SH-SY5Y (cell line): ENCODE data around the gene SLC9A7.

ENCODE experiments used
- GATA2 ChIP-seq: IDR thresholded peaks from 2 replicates; pipeline ENCODE4 v1.6.1; 2011; ENCODE audit warnings: mild to moderate bottlenecking, low read depth, low read length
- GATA3 ChIP-seq: IDR thresholded peaks from 2 replicates; pipeline ENCODE4 v1.6.1; 2011; ENCODE audit warnings: low read depth, mild to moderate bottlenecking, low read length, moderate library complexity

DNA sequence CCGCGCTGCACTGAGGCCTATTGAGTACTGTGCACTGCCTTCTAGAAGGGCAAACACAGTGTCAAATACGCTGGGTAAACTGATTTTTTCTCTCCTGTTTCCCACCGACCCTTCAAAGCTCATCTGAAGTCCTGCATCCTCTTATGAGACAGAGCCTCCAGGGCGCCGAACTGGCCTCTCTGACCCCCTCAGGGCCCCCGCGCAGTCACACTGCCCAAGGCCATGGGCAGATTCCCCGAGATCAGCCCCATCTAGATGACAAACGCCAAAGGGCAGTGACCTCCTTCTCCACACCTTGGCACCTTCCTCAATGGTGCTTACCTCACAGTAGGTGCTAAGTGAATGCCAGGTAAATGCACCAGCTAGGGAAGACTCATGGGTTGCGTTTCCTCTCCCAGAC lies 151.0 kb downstream of the SLC9A7 start:
- TF ChIP-seq GATA2 (no peak), GATA3 (no peak)
